ENCODE data around the gene TAC3.

DNA sequence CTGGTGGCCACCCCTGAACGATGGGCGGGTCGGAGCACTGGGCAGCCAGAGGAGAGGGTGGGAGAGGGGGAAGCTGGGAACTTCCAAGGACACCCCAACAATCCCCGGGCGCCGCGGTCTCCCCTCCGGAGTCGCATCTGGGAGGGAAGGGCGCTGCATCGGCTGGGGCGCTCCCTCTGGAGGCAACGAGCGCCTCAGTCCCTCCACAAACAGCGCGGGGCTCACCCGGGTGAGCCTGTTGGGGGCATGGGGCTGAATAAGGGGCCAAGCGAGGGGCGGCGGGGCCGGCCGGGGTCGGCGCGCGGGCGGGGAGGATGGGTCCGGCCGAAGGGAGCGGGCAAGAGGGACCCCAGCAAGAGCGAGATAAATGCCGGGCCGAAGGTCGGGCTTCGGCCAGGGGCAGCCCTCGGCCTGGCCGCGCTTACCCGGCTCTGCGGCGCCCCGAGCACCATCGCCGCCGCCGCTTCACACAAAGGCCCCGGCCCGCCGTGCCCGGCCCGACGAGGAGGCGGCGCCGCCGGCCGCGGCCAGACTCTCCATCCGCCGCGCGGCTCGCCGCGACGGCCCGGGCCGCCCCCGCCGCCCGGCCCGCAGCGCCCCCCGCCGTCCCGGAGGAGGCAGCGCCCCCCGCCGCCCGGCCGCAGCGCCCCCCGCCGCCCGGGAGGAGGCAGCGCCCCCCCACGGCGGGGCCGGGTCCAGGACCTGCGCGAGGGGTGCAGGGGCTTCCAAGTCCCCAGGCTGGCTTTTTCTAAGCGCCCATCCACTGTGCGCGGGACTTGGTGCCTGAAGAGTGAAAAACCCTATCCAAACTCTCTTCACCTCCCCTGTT is 10.1 kb downstream of the TAC3 start, which contains the start of gene ZBTB39:
- TF ChIP-seq, protein P1, sequence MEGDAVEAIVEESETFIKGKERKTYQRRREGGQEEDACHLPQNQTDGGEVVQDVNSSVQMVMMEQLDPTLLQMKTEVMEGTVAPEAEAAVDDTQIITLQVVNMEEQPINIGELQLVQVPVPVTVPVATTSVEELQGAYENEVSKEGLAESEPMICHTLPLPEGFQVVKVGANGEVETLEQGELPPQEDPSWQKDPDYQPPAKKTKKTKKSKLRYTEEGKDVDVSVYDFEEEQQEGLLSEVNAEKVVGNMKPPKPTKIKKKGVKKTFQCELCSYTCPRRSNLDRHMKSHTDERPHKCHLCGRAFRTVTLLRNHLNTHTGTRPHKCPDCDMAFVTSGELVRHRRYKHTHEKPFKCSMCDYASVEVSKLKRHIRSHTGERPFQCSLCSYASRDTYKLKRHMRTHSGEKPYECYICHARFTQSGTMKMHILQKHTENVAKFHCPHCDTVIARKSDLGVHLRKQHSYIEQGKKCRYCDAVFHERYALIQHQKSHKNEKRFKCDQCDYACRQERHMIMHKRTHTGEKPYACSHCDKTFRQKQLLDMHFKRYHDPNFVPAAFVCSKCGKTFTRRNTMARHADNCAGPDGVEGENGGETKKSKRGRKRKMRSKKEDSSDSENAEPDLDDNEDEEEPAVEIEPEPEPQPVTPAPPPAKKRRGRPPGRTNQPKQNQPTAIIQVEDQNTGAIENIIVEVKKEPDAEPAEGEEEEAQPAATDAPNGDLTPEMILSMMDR (IDR thresholded peaks at IDR 0.05; ENCODE audit: insufficient read depth, low read depth, low read length), result no peak
- TF ChIP-seq EZH2 (IDR thresholded peaks at IDR 0.05; ENCODE audit: insufficient read depth, low read length), result no peak
